NCI-H187 treated with DMSO at 0.1 percent for 48 hours (cell line): ENCODE measurements around the gene SMYD4.
"Not testable (repeated sequence)": the region's sequence is repeated elsewhere in the genome, so short reads cannot be mapped to it uniquely, and the experiment has no call there.

Source experiments
- DNase-seq: peaks from one replicate; lab custom pipeline; 2025; lab: John Stamatoyannopoulos, UW

Gene SMYD4

GRCh38 chr17:1830288-1830687, 586 bp upstream of the SMYD4 start:
- no peak for DNase-seq

GRCh38 chr17:1829216-1829591, 498 bp downstream of the SMYD4 start:
- no peak for DNase-seq

- DNase-seq, result no peak
These were observed 9.0 kb downstream of the SMYD4 start for GRCh38 chr17:1820528-1821252.

- no peak for DNase-seq
These were observed 16.6 kb downstream of the SMYD4 start for GRCh38 chr17:1813088-1813487.

- no peak for DNase-seq
These were observed 19.1 kb downstream of the SMYD4 start for GRCh38 chr17:1810450-1811103.

- DNase-seq, result not testable (repeated sequence)
These were observed 19.9 kb downstream of the SMYD4 start for GRCh38 chr17:1809815-1810214.

- DNase-seq, result no peak
These were observed 21.1 kb downstream of the SMYD4 start for GRCh38 chr17:1808644-1809043.

- DNase-seq, result no peak
These were observed 21.8 kb downstream of the SMYD4 start for GRCh38 chr17:1807890-1808289.

GRCh38 chr17:1803280-1803679, 26.4 kb downstream of the SMYD4 start:
- no peak for DNase-seq

- no peak for DNase-seq
These were observed 27.3 kb downstream of the SMYD4 start for GRCh38 chr17:1802429-1802828.

GRCh38 chr17:1800712-1801111, 29.0 kb downstream of the SMYD4 start:
- no peak for DNase-seq

- no peak for DNase-seq
These were observed 29.5 kb downstream of the SMYD4 start for GRCh38 chr17:1800240-1800639.

- DNase-seq, result not testable (repeated sequence)
These were observed 31.9 kb downstream of the SMYD4 start for GRCh38 chr17:1797846-1798245.

GRCh38 chr17:1797323-1797722, 32.4 kb downstream of the SMYD4 start:
- DNase-seq, result no peak

- DNase-seq, result no peak
These were observed 32.9 kb downstream of the SMYD4 start for GRCh38 chr17:1796800-1797199.

- DNase-seq, result no peak
These were observed 36.3 kb downstream of the SMYD4 start for GRCh38 chr17:1793447-1793806.

- no peak for DNase-seq
These were observed 36.9 kb downstream of the SMYD4 start for GRCh38 chr17:1792495-1793446.

GRCh38 chr17:1789936-1790335, 39.8 kb downstream of the SMYD4 start:
- no peak for DNase-seq

GRCh38 chr17:1787301-1787902, 42.3 kb downstream of the SMYD4 start:
- no peak for DNase-seq

GRCh38 chr17:1786708-1787107, 43.0 kb downstream of the SMYD4 start:
- DNase-seq, result no peak

- DNase-seq, result no peak
These were observed 43.8 kb downstream of the SMYD4 start for GRCh38 chr17:1785930-1786329.
